GM08714 (cell line): ENCODE data around the gene HRH2.
A peak's percentile ranks its signal among the peaks of the same experiment; 100 is the strongest.
"Not testable (repeated sequence)": the region's sequence is repeated elsewhere in the genome, so short reads cannot be mapped to it uniquely, and the experiment has no call there.

ENCODE experiments used
- H3K4me3 ChIP-seq: fragments of 200-500 bp; sonication (Bioruptor generic); 2 replicates; pipeline ENCODE4 v1.5.1; 2014; ENCODE audit warnings: mild to moderate bottlenecking, low read length, inconsistent platforms
- ZNF274 ChIP-seq: IDR thresholded peaks from 2 replicates; pipeline ENCODE4 v1.6.1; 2012; ENCODE audit warnings: mild to moderate bottlenecking, low read depth, low read length

The HRH2 gene

GRCh38 chr5:175657593-175658271, at the start of gene HRH2:
Gene HRH2, plus strand, starts transcription at chr5:175658071. Its CDS starts 25,163 bp downstream, at chr5:175683234.
- TF ChIP-seq ZNF274 = no peak
- H3K4me3 ChIP-seq = peak within 1 kb of the TSS; percentile 20; the same call in 1 of the 2 replicates

- no peak overlapping the region for H3K4me3 ChIP-seq
- TF ChIP-seq ZNF274 = no peak
Measured at GRCh38 chr5:175609526-175609925, 48.3 kb upstream of the HRH2 start.

- no peak overlapping the region for H3K4me3 ChIP-seq
- TF ChIP-seq ZNF274 = no peak
Measured at GRCh38 chr5:175610381-175610780, 47.5 kb upstream of the HRH2 start.

GRCh38 chr5:175610898-175611297, 47.0 kb upstream of the HRH2 start:
- no peak for TF ChIP-seq ZNF274
- H3K4me3 ChIP-seq = no peak overlapping the region

- no peak overlapping the region for H3K4me3 ChIP-seq
- no peak for TF ChIP-seq ZNF274
Measured at GRCh38 chr5:175614223-175614815, 43.6 kb upstream of the HRH2 start.

GRCh38 chr5:175614861-175615260, 43.0 kb upstream of the HRH2 start:
- H3K4me3 ChIP-seq = no peak overlapping the region
- TF ChIP-seq ZNF274 = no peak

- H3K4me3 ChIP-seq = no peak overlapping the region
- TF ChIP-seq ZNF274 = no peak
Measured at GRCh38 chr5:175616083-175616482, 41.8 kb upstream of the HRH2 start.

- H3K4me3 ChIP-seq = not testable (repeated sequence)
Measured at GRCh38 chr5:175616527-175616926, 41.3 kb upstream of the HRH2 start.

GRCh38 chr5:175617447-175617846, 40.4 kb upstream of the HRH2 start:
- H3K4me3 ChIP-seq = no peak overlapping the region
- TF ChIP-seq ZNF274 = no peak

- no peak for TF ChIP-seq ZNF274
- no peak overlapping the region for H3K4me3 ChIP-seq
Measured at GRCh38 chr5:175620527-175620926, 37.3 kb upstream of the HRH2 start.

- no peak overlapping the region for H3K4me3 ChIP-seq
- TF ChIP-seq ZNF274 = no peak
Measured at GRCh38 chr5:175621971-175622370, 35.9 kb upstream of the HRH2 start.

GRCh38 chr5:175623088-175623487, 34.8 kb upstream of the HRH2 start:
- no peak overlapping the region for H3K4me3 ChIP-seq
- no peak for TF ChIP-seq ZNF274

- no peak for TF ChIP-seq ZNF274
- H3K4me3 ChIP-seq = no peak overlapping the region
Measured at GRCh38 chr5:175624316-175624715, 33.6 kb upstream of the HRH2 start.

GRCh38 chr5:175627005-175627404, 30.9 kb upstream of the HRH2 start:
- no peak for TF ChIP-seq ZNF274
- no peak overlapping the region for H3K4me3 ChIP-seq

- TF ChIP-seq ZNF274 = no peak
- H3K4me3 ChIP-seq = no peak overlapping the region
Measured at GRCh38 chr5:175627739-175628138, 30.1 kb upstream of the HRH2 start.

GRCh38 chr5:175628668-175629067, 29.2 kb upstream of the HRH2 start:
- no peak overlapping the region for H3K4me3 ChIP-seq
- TF ChIP-seq ZNF274 = no peak
